ENCODE data around the gene GNAI1. TPM values are rescaled to one million over a fixed set of nuclear protein-coding genes. Genes with fewer than 3 reads are reported as not detected.

GNAI1 gene
- total and polyA plus RNA-seq, 4 donors = 8.9 to 38.7 (median 20.9) TPM

DNA sequence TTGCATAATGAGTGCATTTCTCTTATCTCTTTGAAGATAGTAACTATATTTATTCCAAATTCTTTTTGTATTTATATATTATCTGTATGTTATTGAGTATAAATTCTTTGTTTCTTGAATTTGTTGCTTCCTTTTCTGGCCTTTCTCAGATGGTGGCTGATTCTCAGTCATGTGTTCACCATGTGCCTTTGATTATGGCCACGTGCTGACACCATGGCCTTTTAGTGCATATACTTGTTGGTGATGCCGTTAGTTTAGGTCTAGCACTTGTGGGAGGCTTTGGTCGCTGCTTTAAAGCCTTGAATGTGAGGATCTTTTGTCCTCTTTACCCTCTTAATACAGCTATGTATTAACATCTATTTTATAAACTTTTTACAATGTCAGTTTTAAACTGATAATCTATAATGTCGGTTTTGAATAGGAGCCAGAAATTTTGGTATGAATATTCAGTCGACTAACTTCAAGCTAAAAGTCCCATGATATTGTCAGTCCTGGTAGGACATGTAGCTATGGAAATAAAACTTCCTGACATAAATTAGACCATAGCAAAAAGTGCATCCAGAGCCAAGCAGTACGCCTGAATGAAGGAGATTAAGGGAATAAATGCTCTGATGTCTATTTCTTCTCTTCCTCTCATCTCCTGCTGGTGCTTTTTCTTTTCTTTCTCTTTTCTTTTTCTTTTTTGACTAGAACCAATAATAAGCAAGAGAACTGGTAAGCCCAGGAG, 130.3 kb downstream of the GNAI1 start:
- H3K27me3 ChIP-seq (ENCODE audit: control insufficient read depth in 4 of 4, insufficient read depth in 4 of 4, low read length in 3 of 4) = no peaks in the 10 kb centered on the region
- no peak for TF ChIP-seq FOXA2 (IDR thresholded peaks at IDR 0.05)
- TF ChIP-seq HNF4G (IDR thresholded peaks at IDR 0.05) = no peak
- TF ChIP-seq, protein P1, sequence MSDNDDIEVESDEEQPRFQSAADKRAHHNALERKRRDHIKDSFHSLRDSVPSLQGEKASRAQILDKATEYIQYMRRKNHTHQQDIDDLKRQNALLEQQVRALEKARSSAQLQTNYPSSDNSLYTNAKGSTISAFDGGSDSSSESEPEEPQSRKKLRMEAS (IDR thresholded peaks at IDR 0.05) = no peak
- no peak for TF ChIP-seq RXRA (IDR thresholded peaks at IDR 0.05)
- no peak for TF ChIP-seq TAF1 (conservative IDR thresholded peaks at IDR 0.05)
- WGBS = 74% methylated on average over 6 of the region's 6 CpGs
- H3K9ac ChIP-seq (ENCODE audit: low read depth in 1 of 2, low read length in 2 of 2) = no peak overlapping the region
- no peaks in the 10 kb centered on the region for H3K4me1 ChIP-seq (ENCODE audit: control insufficient read depth in 4 of 4, insufficient read depth in 4 of 4, low read length in 3 of 4)
- no peaks in the 10 kb centered on the region for H3K36me3 ChIP-seq (ENCODE audit: control insufficient read depth in 4 of 4, insufficient read depth in 3 of 4, low read depth in 1 of 4, low read length in 3 of 4)
- no peak for DNase-seq (ENCODE audit: low spot score)
- H3K27ac ChIP-seq (ENCODE audit: low read depth in 1 of 2, low read length in 2 of 2) = no peak overlapping the region
- H3K9me3 ChIP-seq (ENCODE audit: control insufficient read depth in 4 of 4, low read length in 3 of 4) = no peaks in the 10 kb centered on the region
- H3K4me3 ChIP-seq (ENCODE audit: low read depth in 1 of 3, low read length in 3 of 3) = no peak overlapping the region

DNA sequence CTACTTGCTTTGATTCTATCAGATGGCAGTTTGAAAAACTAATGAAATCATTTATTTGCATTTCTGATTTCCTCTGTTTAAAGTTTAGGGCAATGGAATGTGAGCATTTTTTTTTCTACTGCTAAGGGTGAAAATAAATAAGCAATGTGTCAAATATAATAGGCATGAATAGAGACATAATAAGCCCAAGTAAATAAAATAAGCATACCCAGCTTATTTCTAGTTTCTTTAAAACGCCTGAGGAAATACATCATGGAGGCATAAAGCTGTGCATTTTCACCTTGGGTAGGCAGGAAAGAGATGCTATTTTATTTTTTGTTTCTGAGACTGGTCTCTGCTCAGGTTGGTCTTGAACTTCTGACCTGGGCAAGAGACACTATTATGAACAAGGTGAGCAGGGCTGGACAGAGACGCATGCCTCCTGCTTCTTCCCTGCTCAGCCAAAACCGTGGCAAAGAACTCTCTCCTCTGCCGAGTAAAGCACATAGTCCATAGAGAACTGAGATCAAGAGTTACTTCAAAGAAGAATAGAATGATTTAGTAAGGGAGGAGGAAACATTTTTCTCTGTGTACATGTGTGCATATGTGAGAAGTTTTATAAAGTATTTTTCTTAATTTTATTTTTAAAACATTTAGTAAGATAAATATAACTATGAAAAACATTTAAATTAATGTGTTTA, 138.1 kb downstream of the GNAI1 start:
- Histone ChIP-seq H3K27ac (ENCODE audit: low read depth in 1 of 2, low read length in 2 of 2) (no peak overlapping the region), H3K36me3 (ENCODE audit: control insufficient read depth in 4 of 4, insufficient read depth in 3 of 4, low read depth in 1 of 4, low read length in 3 of 4) (no peaks in the 10 kb centered on the region), H3K9ac (ENCODE audit: low read depth in 1 of 2, low read length in 2 of 2) (no peak overlapping the region), H3K9me3 (ENCODE audit: control insufficient read depth in 4 of 4, low read length in 3 of 4) (no peaks in the 10 kb centered on the region), H3K4me1 (ENCODE audit: control insufficient read depth in 4 of 4, insufficient read depth in 4 of 4, low read length in 3 of 4) (no peaks in the 10 kb centered on the region), H3K4me3 (ENCODE audit: low read depth in 1 of 3, low read length in 3 of 3) (no peak overlapping the region), H3K27me3 (ENCODE audit: control insufficient read depth in 4 of 4, insufficient read depth in 4 of 4, low read length in 3 of 4) (no peaks in the 10 kb centered on the region)
- no peak for DNase-seq (ENCODE audit: low spot score)
- 58% methylated on average over 4 of the region's 4 CpGs for WGBS
- TF ChIP-seq FOXA2 (IDR thresholded peaks at IDR 0.05) (no peak), NR2F2 (IDR thresholded peaks at IDR 0.05) (no peak), SP1 (IDR thresholded peaks at IDR 0.05) (no peak)

DNA sequence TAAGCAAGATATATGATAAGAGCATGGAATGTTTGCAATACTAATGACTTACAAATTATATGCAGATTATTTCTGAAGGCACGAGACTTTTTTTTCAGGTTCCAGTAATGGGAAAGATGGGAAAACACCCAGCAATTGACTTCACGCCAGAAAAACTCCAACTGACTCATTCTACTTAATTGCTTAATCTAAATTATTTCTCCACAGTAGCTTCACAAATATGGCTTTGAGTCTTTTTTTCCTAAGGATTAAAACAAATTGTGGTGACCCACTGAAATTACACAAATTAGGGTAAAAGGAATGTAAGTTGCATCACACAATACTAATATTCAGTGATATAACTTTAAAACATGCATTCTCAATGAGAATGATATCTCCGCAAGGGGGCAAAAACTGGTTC, 138.7 kb downstream of the GNAI1 start:
- TF ChIP-seq, protein P2, sequence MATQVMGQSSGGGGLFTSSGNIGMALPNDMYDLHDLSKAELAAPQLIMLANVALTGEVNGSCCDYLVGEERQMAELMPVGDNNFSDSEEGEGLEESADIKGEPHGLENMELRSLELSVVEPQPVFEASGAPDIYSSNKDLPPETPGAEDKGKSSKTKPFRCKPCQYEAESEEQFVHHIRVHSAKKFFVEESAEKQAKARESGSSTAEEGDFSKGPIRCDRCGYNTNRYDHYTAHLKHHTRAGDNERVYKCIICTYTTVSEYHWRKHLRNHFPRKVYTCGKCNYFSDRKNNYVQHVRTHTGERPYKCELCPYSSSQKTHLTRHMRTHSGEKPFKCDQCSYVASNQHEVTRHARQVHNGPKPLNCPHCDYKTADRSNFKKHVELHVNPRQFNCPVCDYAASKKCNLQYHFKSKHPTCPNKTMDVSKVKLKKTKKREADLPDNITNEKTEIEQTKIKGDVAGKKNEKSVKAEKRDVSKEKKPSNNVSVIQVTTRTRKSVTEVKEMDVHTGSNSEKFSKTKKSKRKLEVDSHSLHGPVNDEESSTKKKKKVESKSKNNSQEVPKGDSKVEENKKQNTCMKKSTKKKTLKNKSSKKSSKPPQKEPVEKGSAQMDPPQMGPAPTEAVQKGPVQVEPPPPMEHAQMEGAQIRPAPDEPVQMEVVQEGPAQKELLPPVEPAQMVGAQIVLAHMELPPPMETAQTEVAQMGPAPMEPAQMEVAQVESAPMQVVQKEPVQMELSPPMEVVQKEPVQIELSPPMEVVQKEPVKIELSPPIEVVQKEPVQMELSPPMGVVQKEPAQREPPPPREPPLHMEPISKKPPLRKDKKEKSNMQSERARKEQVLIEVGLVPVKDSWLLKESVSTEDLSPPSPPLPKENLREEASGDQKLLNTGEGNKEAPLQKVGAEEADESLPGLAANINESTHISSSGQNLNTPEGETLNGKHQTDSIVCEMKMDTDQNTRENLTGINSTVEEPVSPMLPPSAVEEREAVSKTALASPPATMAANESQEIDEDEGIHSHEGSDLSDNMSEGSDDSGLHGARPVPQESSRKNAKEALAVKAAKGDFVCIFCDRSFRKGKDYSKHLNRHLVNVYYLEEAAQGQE (IDR thresholded peaks at IDR 0.05) = no peak
- TF ChIP-seq, protein P3, sequence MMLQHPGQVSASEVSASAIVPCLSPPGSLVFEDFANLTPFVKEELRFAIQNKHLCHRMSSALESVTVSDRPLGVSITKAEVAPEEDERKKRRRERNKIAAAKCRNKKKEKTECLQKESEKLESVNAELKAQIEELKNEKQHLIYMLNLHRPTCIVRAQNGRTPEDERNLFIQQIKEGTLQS (IDR thresholded peaks at IDR 0.05) = no peak
- TF ChIP-seq HNF4G (IDR thresholded peaks at IDR 0.05) (no peak), RXRA (IDR thresholded peaks at IDR 0.05) (no peak), EGR1 (IDR thresholded peaks at IDR 0.05; ENCODE audit: low read depth in 2 of 2) (no peak), YY1 (IDR thresholded peaks at IDR 0.05) (no peak), SP1 (IDR thresholded peaks at IDR 0.05) (no peak), NR2F2 (IDR thresholded peaks at IDR 0.05) (no peak), GABPA (IDR thresholded peaks at IDR 0.05 in 1 of 2, conservative IDR thresholded peaks at IDR 0.05 in 1 of 2) (no peak), FOXA1 (IDR thresholded peaks at IDR 0.05) (no peak), TAF1 (conservative IDR thresholded peaks at IDR 0.05) (no peak), JUND (IDR thresholded peaks at IDR 0.05) (no peak), FOXA2 (IDR thresholded peaks at IDR 0.05) (no peak)
- TF ChIP-seq, protein P4, sequence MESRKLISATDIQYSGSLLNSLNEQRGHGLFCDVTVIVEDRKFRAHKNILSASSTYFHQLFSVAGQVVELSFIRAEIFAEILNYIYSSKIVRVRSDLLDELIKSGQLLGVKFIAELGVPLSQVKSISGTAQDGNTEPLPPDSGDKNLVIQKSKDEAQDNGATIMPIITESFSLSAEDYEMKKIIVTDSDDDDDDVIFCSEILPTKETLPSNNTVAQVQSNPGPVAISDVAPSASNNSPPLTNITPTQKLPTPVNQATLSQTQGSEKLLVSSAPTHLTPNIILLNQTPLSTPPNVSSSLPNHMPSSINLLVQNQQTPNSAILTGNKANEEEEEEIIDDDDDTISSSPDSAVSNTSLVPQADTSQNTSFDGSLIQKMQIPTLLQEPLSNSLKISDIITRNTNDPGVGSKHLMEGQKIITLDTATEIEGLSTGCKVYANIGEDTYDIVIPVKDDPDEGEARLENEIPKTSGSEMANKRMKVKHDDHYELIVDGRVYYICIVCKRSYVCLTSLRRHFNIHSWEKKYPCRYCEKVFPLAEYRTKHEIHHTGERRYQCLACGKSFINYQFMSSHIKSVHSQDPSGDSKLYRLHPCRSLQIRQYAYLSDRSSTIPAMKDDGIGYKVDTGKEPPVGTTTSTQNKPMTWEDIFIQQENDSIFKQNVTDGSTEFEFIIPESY (IDR thresholded peaks at IDR 0.05) = no peak
- H3K36me3 ChIP-seq (ENCODE audit: control insufficient read depth in 4 of 4, insufficient read depth in 3 of 4, low read depth in 1 of 4, low read length in 3 of 4) = no peaks in the 10 kb centered on the region
- no peaks in the 10 kb centered on the region for H3K9me3 ChIP-seq (ENCODE audit: control insufficient read depth in 4 of 4, low read length in 3 of 4)
- H3K4me1 ChIP-seq (ENCODE audit: control insufficient read depth in 4 of 4, insufficient read depth in 4 of 4, low read length in 3 of 4) = no peaks in the 10 kb centered on the region
- no peak overlapping the region for H3K27ac ChIP-seq (ENCODE audit: low read depth in 1 of 2, low read length in 2 of 2)
- 85% methylated on average over 3 of the region's 3 CpGs for WGBS
- H3K9ac ChIP-seq (ENCODE audit: low read depth in 1 of 2, low read length in 2 of 2) = no peak overlapping the region
- H3K27me3 ChIP-seq (ENCODE audit: control insufficient read depth in 4 of 4, insufficient read depth in 4 of 4, low read length in 3 of 4) = no peaks in the 10 kb centered on the region
- no peak overlapping the region for H3K4me3 ChIP-seq (ENCODE audit: low read depth in 1 of 3, low read length in 3 of 3)
- DNase-seq (ENCODE audit: low spot score) = no peak
